Stimulated activated CD4-positive, alpha-beta T cell treated with anti-CD3 and anti-CD28 coated beads, Interleukin-2, amount 100 ng/mL, for 24 hours (primary cell): Measurements from ENCODE around the gene PLPPR3.

ENCODE experiments used
- DNase-seq, 2 donors: peaks; one replicate each; pipeline ENCODE4 v3.0.0-alpha.2; 2020

PLPPR3 gene

DNA sequence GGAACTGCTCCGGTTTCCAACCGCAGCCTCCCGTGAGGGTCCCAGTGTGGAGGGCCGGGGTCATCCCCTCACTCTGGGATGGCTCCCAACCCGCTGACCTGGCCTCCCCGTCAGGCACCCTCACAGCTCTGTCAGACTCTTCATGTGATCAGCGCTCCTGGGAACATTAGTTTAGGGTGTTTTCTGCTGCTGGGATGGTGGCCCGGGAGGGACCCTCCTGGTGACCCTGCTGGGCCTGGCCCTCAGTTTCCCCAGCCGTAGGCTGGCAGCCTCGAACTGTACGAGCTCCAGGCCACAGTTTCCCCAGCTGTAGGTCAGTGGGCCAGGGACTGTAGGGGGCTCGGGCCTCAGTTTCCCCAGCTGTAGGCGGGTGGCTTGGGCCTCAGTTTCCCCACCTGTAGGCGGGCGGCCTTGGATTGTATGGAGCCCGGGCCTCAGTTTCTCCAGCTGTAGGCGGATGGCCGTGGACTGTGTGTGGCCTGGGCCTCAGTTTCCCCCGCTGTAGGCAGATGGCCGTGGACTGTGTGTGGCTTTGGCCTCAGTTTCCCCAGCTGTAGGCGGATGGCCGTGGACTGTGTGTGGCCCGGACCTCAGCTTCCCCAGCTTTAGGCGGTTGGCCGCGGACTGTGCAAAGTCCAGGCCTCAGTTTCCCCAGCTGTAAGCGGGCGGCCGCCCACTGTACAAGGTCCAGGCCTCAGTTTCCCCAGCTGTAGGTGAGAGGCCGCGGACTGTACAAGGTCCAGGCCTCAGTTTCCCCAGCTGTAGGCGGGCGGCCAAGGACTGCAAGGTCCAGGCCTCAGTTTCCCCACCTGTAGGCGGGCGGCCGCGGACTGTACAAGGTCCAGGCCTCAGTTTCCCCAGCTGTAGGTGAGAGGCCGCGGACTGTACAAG, 25.8 kb downstream of the PLPPR3 start:
- no peak for DNase-seq

- DNase-seq = no peak
Observed at GRCh38 chr19:795073-795611, 26.6 kb downstream of the PLPPR3 start.

- DNase-seq = no peak
Observed at GRCh38 chr19:793806-794205, 27.9 kb downstream of the PLPPR3 start.

DNA sequence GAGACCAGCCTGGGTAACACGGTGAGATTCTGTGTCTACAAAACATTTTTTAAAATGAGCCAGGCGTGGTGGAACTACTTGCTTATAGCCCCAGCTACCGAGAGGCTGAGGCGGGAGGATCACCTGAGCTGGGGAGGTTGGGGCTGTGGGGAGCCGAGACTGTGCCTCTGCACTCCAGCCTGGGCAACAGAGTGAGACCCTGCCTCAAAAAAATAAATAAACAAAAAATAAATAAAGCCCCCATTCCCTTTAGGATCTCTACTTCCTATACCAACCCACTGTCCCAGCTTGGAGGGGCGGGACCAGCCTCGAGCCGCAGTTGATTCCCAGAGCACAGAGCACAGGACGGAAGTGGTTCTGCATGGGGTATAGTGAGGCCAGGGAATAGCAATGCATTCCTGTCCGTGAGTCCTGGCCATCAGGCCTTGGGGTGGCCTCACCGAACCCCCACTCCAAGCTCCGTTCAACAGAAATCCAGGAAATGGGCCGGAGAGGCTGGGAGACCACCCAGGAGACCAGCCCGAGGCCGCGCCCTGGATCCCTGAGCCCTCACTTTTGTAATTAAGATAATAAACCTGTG, 29.4 kb downstream of the PLPPR3 start:
- no peak for DNase-seq

GRCh38 chr19:791567-792305, 30.0 kb downstream of the PLPPR3 start:
- DNase-seq = no peak

DNA sequence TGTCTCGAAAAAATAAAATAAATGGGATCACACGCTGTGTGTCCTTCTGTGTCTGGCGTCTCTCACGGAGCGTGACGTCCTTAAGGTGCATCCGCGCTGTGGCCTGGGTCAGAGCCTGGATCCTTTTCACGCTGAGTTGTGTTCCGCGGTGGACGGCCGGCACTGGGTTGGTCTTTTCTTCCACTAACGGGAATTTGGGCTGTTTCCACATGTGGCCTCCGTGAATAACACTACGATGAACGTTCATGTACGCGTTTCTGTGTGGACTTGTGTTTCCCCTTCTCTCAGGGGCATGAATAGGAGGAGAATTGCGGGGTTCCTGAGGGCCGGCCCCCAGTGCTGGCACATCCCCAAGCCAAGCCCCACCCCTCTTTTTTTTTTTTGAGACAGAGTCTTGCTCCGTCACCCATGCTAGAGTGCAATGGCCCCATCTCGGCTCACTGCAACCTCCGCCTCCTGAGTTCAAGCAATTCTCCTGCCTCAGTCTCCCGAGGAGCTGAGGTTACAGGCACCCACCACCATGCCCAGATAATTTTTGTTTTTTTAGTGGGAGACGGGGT, 30.7 kb downstream of the PLPPR3 start:
- DNase-seq = no peak

DNA sequence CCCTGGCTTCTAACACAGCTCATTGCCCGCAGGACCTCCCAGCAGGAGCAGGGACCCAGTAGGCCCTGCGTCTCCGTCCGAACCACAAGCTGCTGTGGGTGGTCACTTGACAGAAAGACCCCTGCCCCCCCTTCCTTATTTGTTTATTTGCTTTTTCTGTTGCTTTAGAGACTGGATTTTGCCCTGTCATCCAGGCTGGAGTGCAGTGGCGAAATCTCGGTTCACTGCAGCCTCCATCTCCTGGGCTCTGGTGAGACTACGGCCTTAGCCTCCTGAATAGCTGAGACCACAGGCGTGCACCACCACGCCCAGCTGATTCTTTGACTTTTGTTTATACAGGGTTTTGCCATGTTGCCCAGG, 32.1 kb downstream of the PLPPR3 start:
- no peak for DNase-seq

DNA sequence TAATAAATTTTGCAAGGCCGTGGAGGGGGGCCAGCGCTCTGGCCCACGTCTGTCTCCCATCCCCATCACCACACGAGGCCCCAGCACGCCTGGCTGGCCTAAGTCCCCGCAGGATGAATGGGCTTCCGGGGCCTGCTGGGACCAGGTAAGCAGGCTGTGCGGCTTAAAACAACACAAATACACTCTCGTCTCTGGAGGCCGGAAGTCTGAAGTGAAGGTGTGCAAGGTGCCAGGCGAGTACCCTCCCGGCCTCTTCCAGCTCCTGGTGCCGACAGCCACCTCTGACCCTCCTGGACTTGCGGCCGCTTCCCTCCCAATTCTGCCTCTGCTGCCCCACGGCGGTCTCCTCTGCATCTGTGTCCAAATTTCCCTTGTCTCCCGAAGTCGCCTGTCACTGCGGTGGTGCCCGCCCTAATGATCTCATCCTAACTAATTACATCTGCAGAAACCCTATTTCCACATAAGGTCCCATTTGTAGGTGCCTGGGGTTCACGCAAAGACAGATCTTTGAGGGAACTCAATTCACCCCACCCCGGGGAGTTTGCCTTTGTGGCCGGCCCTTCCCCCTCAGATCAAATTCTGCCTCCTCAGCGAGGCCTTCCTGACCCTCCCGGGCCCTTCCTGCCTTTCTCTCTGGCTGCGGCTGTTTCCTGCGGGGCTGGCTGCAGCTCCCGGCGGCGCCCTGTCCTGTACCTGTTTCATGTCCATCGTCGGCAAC, 32.6 kb downstream of the PLPPR3 start:
- DNase-seq = no peak

GRCh38 chr19:788686-788982, 33.1 kb downstream of the PLPPR3 start:
- no peak for DNase-seq

- no peak for DNase-seq
Observed at GRCh38 chr19:787536-787935, 34.2 kb downstream of the PLPPR3 start.

DNA sequence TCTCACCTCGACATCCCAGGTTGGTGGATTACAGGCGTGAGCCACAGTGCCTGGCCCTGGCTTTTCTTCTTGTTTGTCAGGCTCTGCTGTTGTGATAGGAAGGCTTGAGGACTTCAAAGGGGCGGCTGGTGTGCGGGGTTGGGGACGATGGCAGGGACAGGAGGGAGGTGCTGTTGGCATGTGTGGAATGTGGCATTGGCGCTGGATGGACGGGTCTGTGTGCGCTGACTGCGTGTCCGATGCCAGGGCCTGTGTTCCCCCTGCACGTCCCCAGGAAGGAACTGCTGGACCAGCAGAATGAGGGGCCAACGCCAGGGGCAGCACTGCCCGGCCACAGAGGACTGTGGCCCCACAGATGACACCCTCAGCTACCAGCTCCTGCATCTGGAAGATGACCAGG, 37.2 kb downstream of the PLPPR3 start:
- DNase-seq = no peak

DNA sequence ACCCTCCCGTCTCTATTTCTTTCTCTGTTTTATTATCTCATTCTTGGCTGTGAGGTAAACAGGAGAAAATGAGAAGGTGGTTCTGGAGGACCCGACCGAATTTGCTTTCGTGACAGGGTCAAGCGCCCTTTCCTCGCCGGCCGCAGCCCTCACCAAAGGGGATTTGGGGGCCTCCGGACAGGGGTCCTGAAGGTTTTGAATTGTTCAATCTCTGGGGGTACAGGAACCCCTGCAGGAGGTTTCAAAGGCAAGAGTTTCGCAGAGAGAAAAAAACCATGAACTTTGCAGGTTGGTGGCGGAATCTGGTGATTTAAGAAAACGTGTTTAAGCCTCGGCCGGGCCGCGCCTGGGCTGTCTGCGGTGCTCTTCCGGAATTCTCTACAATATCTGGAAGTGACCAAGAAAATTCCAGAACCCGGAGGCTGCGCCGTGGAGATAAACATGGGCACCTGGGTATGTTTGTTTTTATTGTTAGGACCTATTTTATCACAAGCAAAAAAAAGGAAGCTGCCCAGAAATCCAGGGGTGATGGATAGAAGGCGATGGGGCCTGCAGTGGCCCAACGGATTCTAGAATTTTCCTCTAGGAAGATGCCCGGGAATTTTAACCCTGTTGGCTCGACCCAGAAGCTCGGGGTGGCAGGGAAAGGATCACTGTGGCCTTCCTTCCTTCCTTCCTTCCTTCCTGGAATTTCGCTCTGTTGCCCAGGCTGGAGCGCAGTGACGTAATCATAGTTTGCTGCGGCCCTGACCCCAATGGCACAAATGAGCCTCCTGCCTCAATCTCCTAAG, 38.7 kb downstream of the PLPPR3 start:
- no peak for DNase-seq

DNA sequence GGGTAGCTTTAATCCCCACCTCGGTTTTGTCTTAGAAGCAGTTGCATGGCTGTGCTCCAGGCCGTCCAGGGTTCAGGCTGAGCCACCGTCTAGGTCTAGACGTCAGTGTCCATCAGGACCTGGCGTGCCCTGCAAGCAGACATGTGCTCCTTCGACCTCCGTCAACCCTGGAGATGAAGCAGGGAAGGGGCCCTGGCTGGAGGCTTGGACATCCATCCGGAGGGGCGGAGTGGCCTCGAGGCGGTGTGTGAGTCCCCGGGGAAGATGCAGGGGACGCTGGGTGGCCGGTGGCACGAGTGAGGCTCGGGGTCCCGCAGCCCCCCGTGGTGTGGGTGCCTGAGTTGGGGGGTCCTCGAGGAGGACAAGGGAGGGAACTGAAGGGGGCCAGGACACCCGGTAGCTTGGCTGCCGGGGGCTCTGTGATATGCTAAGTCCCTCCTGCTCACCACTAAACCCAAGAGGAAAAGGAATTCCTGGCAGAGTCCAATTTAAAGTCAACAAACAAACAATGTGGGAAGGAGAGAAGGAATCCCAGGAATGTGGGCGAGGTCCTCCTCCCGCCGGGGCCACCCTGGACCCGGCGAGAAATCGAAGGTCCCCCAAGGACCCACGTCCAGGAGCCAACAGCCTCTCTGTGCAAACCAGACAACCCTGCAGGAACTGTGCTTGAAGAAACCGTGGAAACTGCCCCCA, 39.4 kb downstream of the PLPPR3 start:
- DNase-seq = no peak

- DNase-seq = no peak
Observed at GRCh38 chr19:781800-782184, 40.0 kb downstream of the PLPPR3 start.

GRCh38 chr19:780935-781334, 40.8 kb downstream of the PLPPR3 start:
- DNase-seq = no peak

- no peak for DNase-seq
Observed at GRCh38 chr19:778910-779653, 42.7 kb downstream of the PLPPR3 start.

- no peak for DNase-seq
Observed at GRCh38 chr19:776549-776948, 45.2 kb downstream of the PLPPR3 start.

DNA sequence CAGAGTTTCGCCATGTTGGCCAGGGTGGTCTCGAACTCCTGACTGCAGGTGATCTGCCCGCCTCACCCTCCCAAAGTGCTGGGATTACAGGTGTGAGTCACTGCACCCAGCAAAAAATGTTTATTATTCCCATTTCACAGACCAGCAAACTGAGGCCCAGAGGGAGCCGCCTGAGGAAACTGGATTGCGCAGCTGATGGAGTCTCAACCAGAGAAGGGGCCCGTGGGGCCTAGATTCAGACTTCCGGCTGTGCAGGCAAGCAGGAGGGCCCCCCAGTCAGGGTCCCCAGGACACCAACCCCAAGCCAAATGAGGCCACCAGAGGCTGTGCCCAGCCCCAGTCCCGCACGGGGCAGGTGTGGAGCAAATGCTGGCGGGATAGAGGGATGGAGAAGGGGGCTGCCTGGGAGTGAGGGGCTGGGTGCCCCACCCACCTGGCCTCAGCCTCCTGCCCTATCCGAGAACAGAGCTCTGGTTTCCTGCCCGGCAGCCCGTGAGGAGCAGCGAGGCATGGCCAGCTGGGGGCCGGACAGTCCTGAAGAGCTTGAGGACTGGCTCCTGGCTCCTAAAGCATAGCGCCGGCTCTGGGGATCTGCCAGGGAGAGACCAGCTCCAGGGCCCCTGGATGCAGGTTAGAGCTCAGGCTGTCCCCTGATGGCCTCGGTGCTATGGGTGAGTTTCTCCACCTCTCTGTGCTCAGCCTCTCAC, 48.9 kb downstream of the PLPPR3 start:
- no peak for DNase-seq

GRCh38 chr19:772063-772462, 49.7 kb downstream of the PLPPR3 start:
- DNase-seq = no peak

DNA sequence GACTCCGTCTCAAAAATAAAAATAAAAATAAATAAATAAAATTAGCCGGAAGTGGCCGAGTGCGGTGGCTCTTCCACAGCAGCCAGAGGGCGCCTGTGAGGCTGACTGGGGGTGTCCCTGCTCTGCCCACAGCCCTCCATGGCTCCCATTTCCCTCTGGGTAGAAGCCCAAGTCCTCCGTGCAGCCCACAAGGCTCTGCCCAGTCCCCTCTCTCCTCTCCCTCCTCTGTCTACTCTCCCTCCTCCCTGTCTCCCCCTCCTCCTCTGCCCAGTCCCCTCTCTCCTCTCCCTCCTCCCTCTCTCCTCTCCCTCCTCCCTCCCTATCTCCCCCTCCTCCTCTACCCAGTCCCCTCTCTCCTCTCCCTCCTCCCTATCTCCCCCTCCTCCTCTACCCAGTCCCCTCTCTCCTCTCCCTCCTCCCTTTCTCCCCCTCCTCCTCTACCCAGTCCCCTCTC, 50.4 kb downstream of the PLPPR3 start:
- peak in 1 of 2 donors; percentile 46 for DNase-seq
